ENCODE data around the gene LSM3.

LSM3 gene

GRCh38 chr3:14242490-14243311, 64.1 kb downstream of the LSM3 start:
- DNase-seq (ENCODE audit: low spot score) = no peak

GRCh38 chr3:14243782-14244181, 65.2 kb downstream of the LSM3 start:
- no peak for DNase-seq (ENCODE audit: low spot score)

GRCh38 chr3:14244521-14245247, 66.1 kb downstream of the LSM3 start:
- DNase-seq (ENCODE audit: low spot score) = no peak

GRCh38 chr3:14245248-14245639, 66.6 kb downstream of the LSM3 start:
- DNase-seq (ENCODE audit: low spot score) = no peak

- no peak for DNase-seq (ENCODE audit: low spot score)
Measured at GRCh38 chr3:14245822-14246221, 67.2 kb downstream of the LSM3 start.

- DNase-seq (ENCODE audit: low spot score) = no peak
Measured at GRCh38 chr3:14246414-14246813, 67.8 kb downstream of the LSM3 start.

GRCh38 chr3:14248477-14248848, 69.8 kb downstream of the LSM3 start:
- no peak for DNase-seq (ENCODE audit: low spot score)

GRCh38 chr3:14248849-14249523, 70.4 kb downstream of the LSM3 start:
- DNase-seq (ENCODE audit: low spot score) = no peak

Data from AG08395 (cell line).